Activated CD4-positive, alpha-beta memory T cell treated with anti-CD3 and anti-CD28 coated beads, Interleukin-2, amount 10 ng/mL, durations not matched to agents 7 days and 5 days (primary cell): ENCODE results near the gene RAB27A. TPM values are rescaled to one million over a fixed set of nuclear protein-coding genes. Genes with fewer than 3 reads are reported as not detected.

ENCODE experiments used
- CTCF ChIA-PET: fragments of 350-600 bp; sonication (Branson Sonifier 250); formaldehyde crosslinking; loops from one replicate; lab custom pipeline; 2021; ENCODE audit warnings: antibody characterized with exemption, inconsistent platforms; lab: Charles Lee
- POLR2A ChIA-PET: fragments of 350-600 bp; sonication (Branson Sonifier 250); formaldehyde crosslinking; loops from one replicate; lab custom pipeline; 2021; ENCODE audit warnings: antibody characterized with exemption; lab: Charles Lee
- DNase-seq: peaks from one replicate; pipeline ENCODE4 v3.0.0-alpha.2; 2020
- H3K27ac Mint-ChIP-seq: one replicate; pipeline ENCODE4 v1.8.0; 2021; ENCODE audit warnings: mild to moderate bottlenecking, mixed read lengths
- H3K27me3 Mint-ChIP-seq: one replicate; pipeline ENCODE4 v1.8.0; 2021; ENCODE audit warnings: mixed read lengths
- H3K36me3 Mint-ChIP-seq: one replicate; pipeline ENCODE4 v1.8.0; 2021; ENCODE audit warnings: low read depth, mixed read lengths
- H3K4me1 Mint-ChIP-seq: one replicate; pipeline ENCODE4 v1.8.0; 2021; ENCODE audit warnings: mixed read lengths
- H3K4me3 Mint-ChIP-seq: one replicate; pipeline ENCODE4 v1.8.0; 2021; ENCODE audit warnings: mild to moderate bottlenecking, mixed read lengths
- H3K9me3 Mint-ChIP-seq: one replicate; pipeline ENCODE4 v1.8.0; 2021; ENCODE audit warnings: mixed read lengths
- total RNA-seq, 2 experiments: library from RNA; stranded (reverse); gene quantifications; one replicate each; pipeline ENCODE4 v1.2.3, GENCODE V29; 2021

RAB27A gene
- total RNA-seq, 2 experiments from 2014 or later = 99.0 to 99.9 TPM

DNA sequence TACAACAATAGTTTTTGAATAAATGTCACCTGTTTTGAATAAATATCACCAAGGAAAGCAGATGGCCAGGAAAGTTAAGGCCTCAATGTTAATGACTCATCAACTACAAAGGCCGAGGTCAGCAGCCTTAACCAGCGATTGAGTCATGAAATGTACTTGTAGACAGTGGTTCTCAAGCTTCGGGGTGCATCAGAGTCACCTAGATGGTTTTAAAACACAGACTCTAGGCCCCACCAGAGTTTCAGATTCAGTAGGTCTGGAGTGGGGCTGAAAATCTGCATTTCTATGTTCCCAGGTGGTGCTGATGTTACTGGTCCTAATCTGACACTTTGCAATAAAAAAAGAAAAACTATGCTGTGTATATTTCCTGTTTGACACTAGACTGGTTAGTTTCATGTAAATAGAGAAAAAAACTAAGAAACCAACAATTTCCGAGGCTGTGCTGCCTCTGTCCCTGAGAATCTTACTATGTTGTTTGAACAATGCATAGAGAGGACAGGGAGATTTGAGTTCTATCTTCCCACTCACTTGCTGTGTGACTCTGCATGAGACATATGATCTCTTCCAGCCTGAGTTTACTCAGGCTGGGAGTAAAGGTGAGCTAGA is 9.8 kb downstream of the RAB27A start:
- Mint-ChIP-seq H3K9me3 (no peaks in the 10 kb centered on the region), H3K27me3 (no peaks in the 10 kb centered on the region), H3K4me1 (peaks cover 97% of the 10 kb centered on the region), H3K27ac (peak overlapping the region; percentile 91), H3K4me3 (peak overlapping the region; percentile 63), H3K36me3 (peaks cover 45% of the 10 kb centered on the region)
- peak; percentile 68 for DNase-seq
- POLR2A ChIA-PET = interaction anchor here (1.0 to 4.6 kb wide), 7 partner anchors 10 to 83 kb away, joined by 3 to 25 read pairs (median 3); partner anchors contain the start of genes PIGB, PIGBOS1 and RSL24D1
- CTCF ChIA-PET = no interaction called here

GRCh38 chr15:55279100-55279745 is 10.4 kb downstream of the RAB27A start:
- ChIA-PET CTCF (no interaction called here), POLR2A (interaction anchor here (1.0 to 4.6 kb wide), 7 partner anchors 9 to 82 kb away, joined by 3 to 25 read pairs (median 3); partner anchors contain the start of gene RSL24D1)
- H3K9me3 Mint-ChIP-seq = no peaks in the 10 kb centered on the region
- peaks cover 92% of the 10 kb centered on the region for H3K4me1 Mint-ChIP-seq
- no peaks in the 10 kb centered on the region for H3K27me3 Mint-ChIP-seq
- H3K27ac Mint-ChIP-seq = peak overlapping the region; percentile 91
- peaks cover 41% of the 10 kb centered on the region for H3K36me3 Mint-ChIP-seq
- H3K4me3 Mint-ChIP-seq = peak overlapping the region; percentile 63
- DNase-seq = no peak

DNA sequence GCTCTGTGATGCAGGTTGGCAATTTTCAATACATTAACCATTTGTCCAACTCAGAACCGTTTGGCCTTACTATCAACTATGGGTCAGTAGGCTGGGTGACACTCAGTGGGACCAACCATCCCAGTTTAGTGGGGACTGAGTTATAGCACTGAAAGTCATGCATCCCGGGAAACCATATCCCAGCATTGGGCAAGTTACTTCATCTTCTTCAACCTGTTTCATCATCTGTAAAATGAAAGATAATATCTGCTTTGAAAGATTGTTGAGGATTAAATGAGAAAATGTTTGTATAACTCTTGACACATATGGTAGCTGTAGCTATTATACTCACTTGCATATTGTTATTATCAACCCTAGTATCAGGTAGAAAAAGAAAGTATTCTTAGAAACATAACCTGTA is 11.9 kb downstream of the RAB27A start:
- Mint-ChIP-seq H3K27ac (peak overlapping the region; percentile 92), H3K36me3 (peaks cover 53% of the 10 kb centered on the region), H3K9me3 (peaks cover 4% of the 10 kb centered on the region), H3K4me1 (peaks cover 88% of the 10 kb centered on the region), H3K27me3 (no peaks in the 10 kb centered on the region), H3K4me3 (peak overlapping the region; percentile 52)
- no peak for DNase-seq
- CTCF ChIA-PET = interaction anchor here (1.0 to 3.1 kb wide), 3 partner anchors 10 to 131 kb away, joined by 3 to 16 read pairs (median 13); partner anchors contain the start of genes CCPG1 and PIERCE2
- POLR2A ChIA-PET = interaction anchor here (1.0 to 4.6 kb wide), 9 partner anchors 10 to 131 kb away, joined by 3 to 44 read pairs (median 8); partner anchors contain the start of genes CCPG1, PIERCE2, PIGB and PIGBOS1

GRCh38 chr15:55277116-55277564 is 12.5 kb downstream of the RAB27A start:
- H3K9me3 Mint-ChIP-seq = peaks cover 4% of the 10 kb centered on the region
- no peaks in the 10 kb centered on the region for H3K27me3 Mint-ChIP-seq
- H3K36me3 Mint-ChIP-seq = peaks cover 55% of the 10 kb centered on the region
- ChIA-PET POLR2A (interaction anchor here (0.6 to 4.6 kb wide), 13 partner anchors 9 to 162 kb away, joined by 3 to 44 read pairs (median 6); partner anchors contain the start of genes CCPG1, PIERCE2, PIGB and PIGBOS1), CTCF (interaction anchor here (0.8 to 3.1 kb wide), 6 partner anchors 9 to 131 kb away, joined by 3 to 16 read pairs (median 4); partner anchors contain the start of genes CCPG1, PIERCE2 and RSL24D1)
- DNase-seq = peak; percentile 83
- H3K27ac Mint-ChIP-seq = peak overlapping the region; percentile 92
- H3K4me3 Mint-ChIP-seq = peak overlapping the region; percentile 52
- peaks cover 86% of the 10 kb centered on the region for H3K4me1 Mint-ChIP-seq

GRCh38 chr15:55276324-55276723 is 13.3 kb downstream of the RAB27A start:
- H3K4me1 Mint-ChIP-seq = peaks cover 84% of the 10 kb centered on the region
- peaks cover 57% of the 10 kb centered on the region for H3K36me3 Mint-ChIP-seq
- DNase-seq = no peak
- peak overlapping the region; percentile 92 for H3K27ac Mint-ChIP-seq
- H3K27me3 Mint-ChIP-seq = no peaks in the 10 kb centered on the region
- CTCF ChIA-PET = interaction anchor here (0.6 to 3.1 kb wide), 6 partner anchors 9 to 164 kb away, joined by 3 to 16 read pairs (median 4); partner anchors contain the start of gene RSL24D1
- peaks cover 4% of the 10 kb centered on the region for H3K9me3 Mint-ChIP-seq
- POLR2A ChIA-PET = interaction anchor here (0.6 to 4.6 kb wide), 11 partner anchors 9 to 163 kb away, joined by 3 to 44 read pairs (median 6); partner anchors contain the start of genes CCPG1, PIERCE2, PIGB and PIGBOS1
- H3K4me3 Mint-ChIP-seq = peak overlapping the region; percentile 46

- POLR2A ChIA-PET = interaction anchor here (1.1 to 1.6 kb wide), 2 partner anchors 9 to 11 kb away, joined by 3 to 4 read pairs; no protein-coding TSS in a partner anchor
- peaks cover 87% of the 10 kb centered on the region for H3K4me1 Mint-ChIP-seq
- peaks cover 78% of the 10 kb centered on the region for H3K36me3 Mint-ChIP-seq
- H3K27me3 Mint-ChIP-seq = no peaks in the 10 kb centered on the region
- no peak for DNase-seq
- H3K4me3 Mint-ChIP-seq = no peak overlapping the region
- peak overlapping the region; percentile 57 for H3K27ac Mint-ChIP-seq
- CTCF ChIA-PET = interaction anchor here (1.6 kb wide), 1 partner anchor 12 kb away, joined by 4 read pairs; no protein-coding TSS in a partner anchor
- H3K9me3 Mint-ChIP-seq = peaks cover 4% of the 10 kb centered on the region
Observed at GRCh38 chr15:55270291-55270690, 19.3 kb downstream of the RAB27A start.

- H3K36me3 Mint-ChIP-seq = peaks cover 75% of the 10 kb centered on the region
- peaks cover 75% of the 10 kb centered on the region for H3K4me1 Mint-ChIP-seq
- no peaks in the 10 kb centered on the region for H3K9me3 Mint-ChIP-seq
- ChIA-PET CTCF (interaction anchor here (0.6 to 2.6 kb wide), 6 partner anchors 9 to 67 kb away, joined by 3 to 13 read pairs (median 4); no protein-coding TSS in a partner anchor), POLR2A (interaction anchor here (1.0 to 4.5 kb wide), 13 partner anchors 9 to 71 kb away, joined by 3 to 44 read pairs (median 13); partner anchors contain the start of gene RSL24D1)
- H3K4me3 Mint-ChIP-seq = peak overlapping the region; percentile 60
- DNase-seq = no peak
- H3K27me3 Mint-ChIP-seq = no peaks in the 10 kb centered on the region
- peak overlapping the region; percentile 95 for H3K27ac Mint-ChIP-seq
Observed at GRCh38 chr15:55268176-55268695, 21.4 kb downstream of the RAB27A start.

- POLR2A ChIA-PET = interaction anchor here (0.9 to 4.5 kb wide), 20 partner anchors 9 to 140 kb away, joined by 3 to 44 read pairs (median 6); partner anchors contain the start of genes PIGB, PIGBOS1 and RSL24D1
- H3K4me3 Mint-ChIP-seq = peak overlapping the region; percentile 60
- DNase-seq = peak; percentile 82
Observed at GRCh38 chr15:55267401-55268175, 22.0 kb downstream of the RAB27A start.

DNA sequence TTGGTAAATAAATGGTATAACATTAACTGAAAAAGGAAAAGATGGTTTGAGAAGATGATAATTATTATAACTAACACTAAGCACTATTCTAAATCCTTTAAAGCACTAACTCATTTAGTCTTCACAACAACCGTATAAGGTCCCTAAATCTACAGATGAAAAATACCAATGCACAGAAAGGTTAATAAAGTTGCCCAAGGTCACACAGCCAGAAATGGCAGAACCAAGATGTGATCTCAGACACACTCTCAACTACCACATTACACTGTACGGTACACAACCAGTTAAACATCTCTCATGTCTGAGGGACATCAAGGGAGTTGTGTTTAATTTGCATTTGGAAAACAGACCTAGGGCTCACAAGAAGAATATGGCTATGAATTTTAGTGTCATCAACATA is 23.1 kb downstream of the RAB27A start:
- Mint-ChIP-seq H3K4me1 (peaks cover 72% of the 10 kb centered on the region), H3K9me3 (no peaks in the 10 kb centered on the region), H3K36me3 (peaks cover 70% of the 10 kb centered on the region), H3K27me3 (no peaks in the 10 kb centered on the region), H3K4me3 (peak overlapping the region; percentile 60), H3K27ac (peak overlapping the region; percentile 95)
- POLR2A ChIA-PET = interaction anchor here (0.9 to 4.5 kb wide), 17 partner anchors 10 to 141 kb away, joined by 3 to 44 read pairs (median 7); partner anchors contain the start of genes PIGB, PIGBOS1 and RSL24D1
- DNase-seq = no peak
- CTCF ChIA-PET = interaction anchor here (0.8 to 2.6 kb wide), 7 partner anchors 10 to 52 kb away, joined by 3 to 13 read pairs (median 5); partner anchors contain the start of genes PIGB and PIGBOS1

More at GRCh38 chr15:55267401-55268175, 22.0 kb downstream of the RAB27A start:
- Mint-ChIP-seq H3K9me3 (no peaks in the 10 kb centered on the region), H3K36me3 (peaks cover 75% of the 10 kb centered on the region), H3K27ac (peak overlapping the region; percentile 95), H3K27me3 (no peaks in the 10 kb centered on the region), H3K4me1 (peaks cover 77% of the 10 kb centered on the region)
- CTCF ChIA-PET = interaction anchor here (0.6 to 2.6 kb wide), 11 partner anchors 9 to 71 kb away, joined by 3 to 13 read pairs (median 4); partner anchors contain the start of genes PIGB, PIGBOS1 and RSL24D1

DNA sequence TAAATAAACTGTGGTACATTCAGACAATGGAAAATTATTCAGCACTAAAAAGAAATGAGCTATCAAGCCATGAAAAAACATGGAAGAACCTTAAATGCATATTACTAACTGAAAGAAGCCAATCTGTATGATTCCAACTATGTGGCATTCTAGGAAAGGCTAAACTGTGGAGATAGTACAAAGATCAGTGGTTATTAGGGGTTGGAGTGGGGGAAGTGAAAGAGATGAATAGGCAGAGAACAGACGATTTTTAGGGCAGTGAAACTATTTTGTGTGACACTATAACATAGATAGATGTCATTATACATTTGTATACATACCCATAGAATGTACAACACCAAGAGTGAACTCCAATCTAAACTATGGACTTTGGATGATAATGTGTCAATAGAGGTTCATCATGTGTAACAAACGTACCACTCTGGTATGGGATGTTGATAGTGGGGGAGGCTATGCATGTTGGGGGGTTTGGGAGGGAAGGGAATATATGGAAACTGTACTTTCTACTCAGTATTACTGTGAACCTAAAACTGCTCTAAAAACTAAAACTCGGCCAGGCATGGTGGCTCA is 29.0 kb downstream of the RAB27A start:
- H3K27ac Mint-ChIP-seq = no peak overlapping the region
- no peaks in the 10 kb centered on the region for H3K27me3 Mint-ChIP-seq
- H3K9me3 Mint-ChIP-seq = no peaks in the 10 kb centered on the region
- no peak for DNase-seq
- POLR2A ChIA-PET = interaction anchor here (0.6 kb wide), 1 partner anchor 33 kb away, joined by 3 read pairs; no protein-coding TSS in a partner anchor
- no peak overlapping the region for H3K4me3 Mint-ChIP-seq
- H3K36me3 Mint-ChIP-seq = peaks cover 51% of the 10 kb centered on the region
- H3K4me1 Mint-ChIP-seq = peaks cover 50% of the 10 kb centered on the region
- CTCF ChIA-PET = interaction anchor here (0.8 kb wide), 1 partner anchor 14 kb away, joined by 3 read pairs; no protein-coding TSS in a partner anchor

- Mint-ChIP-seq H3K27ac (peak overlapping the region; percentile 82), H3K27me3 (no peaks in the 10 kb centered on the region), H3K9me3 (no peaks in the 10 kb centered on the region), H3K36me3 (peaks cover 42% of the 10 kb centered on the region), H3K4me3 (no peak overlapping the region), H3K4me1 (peaks cover 58% of the 10 kb centered on the region)
- CTCF ChIA-PET = interaction anchor here (0.8 to 1.0 kb wide), 2 partner anchors 19 to 40 kb away, joined by 3 read pairs; no protein-coding TSS in a partner anchor
- no peak for DNase-seq
- POLR2A ChIA-PET = interaction anchor here (0.6 to 3.1 kb wide), 4 partner anchors 9 to 21 kb away, joined by 3 to 27 read pairs (median 4); no protein-coding TSS in a partner anchor
Observed at GRCh38 chr15:55257938-55258337, 31.7 kb downstream of the RAB27A start.
